ENCODE data around the gene ZNF652. TPM values are rescaled to one million over a fixed set of nuclear protein-coding genes. Genes with fewer than 3 reads are reported as not detected.
"Not testable (repeated sequence)": the region's sequence is repeated elsewhere in the genome, so short reads cannot be mapped to it uniquely, and the experiment has no call there.

The ZNF652 gene
- total RNA-seq, 5 donors from 2014 or later (not counting 1 experiment from before 2014, with no cell fraction given) = 51.0 to 61.0 (median 57.1) TPM

DNA sequence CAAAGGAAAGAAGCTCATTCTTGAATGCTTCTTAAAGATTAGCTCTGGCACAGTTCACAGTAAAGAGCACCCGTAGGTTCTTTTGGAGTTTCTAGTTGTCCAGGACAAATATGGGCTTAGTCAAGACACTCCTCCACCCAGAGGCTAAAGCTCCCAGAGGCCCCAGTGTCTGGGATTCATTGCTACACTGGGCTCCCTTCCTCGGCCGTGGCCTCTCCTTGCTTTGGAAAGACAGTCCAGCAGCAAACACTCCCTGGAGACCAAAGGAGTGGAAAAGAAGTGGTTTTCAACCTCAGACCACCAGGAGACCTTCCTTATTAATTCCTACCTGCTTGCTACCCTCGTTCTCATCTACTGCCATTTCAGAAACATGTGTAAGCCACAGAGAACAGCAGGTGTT, 35.5 kb upstream of the ZNF652 start:
- H3K36me3 ChIP-seq (ENCODE audit: control insufficient read depth in 2 of 2, extremely low read depth in 1 of 2, insufficient read depth in 1 of 2, low read length in 1 of 2) = no peaks in the 10 kb centered on the region
- H3K27me3 Mint-ChIP-seq = no peaks in the 10 kb centered on the region
- no peaks in the 10 kb centered on the region for H3K9me3 Mint-ChIP-seq
- no peak overlapping the region for H3K4me3 Mint-ChIP-seq
- no peak for DNase-seq
- H3K4me3 ChIP-seq (ENCODE audit: control insufficient read depth in 1 of 2, extremely low read depth in 1 of 2, low read length in 1 of 2) = no peak overlapping the region
- 50% methylated on average over 2 of the region's 4 CpGs for WGBS (ENCODE audit: insufficient coverage)
- no peak overlapping the region for H3K27ac Mint-ChIP-seq
- POLR2A ChIA-PET = no interaction called here
- CTCF ChIA-PET = interaction anchor here (0.5 to 1.6 kb wide), 8 partner anchors 10 to 163 kb away, joined by 3 to 6 read pairs (median 3); no protein-coding TSS in a partner anchor
- H3K4me1 ChIP-seq (ENCODE audit: control insufficient read depth in 1 of 2, extremely low read depth in 1 of 2, insufficient read depth in 2 of 2, low read length in 2 of 2) = peaks cover 0 to 18% of the 10 kb centered on the region in 2 experiments
- no peaks in the 10 kb centered on the region for H3K27me3 ChIP-seq (replicated peaks in 1 of 2; ENCODE audit: control insufficient read depth in 2 of 2, extremely low read depth in 1 of 2, insufficient read depth in 2 of 2, low read length in 1 of 2)
- H3K27ac ChIP-seq (ENCODE audit: low read length) = no peak overlapping the region
- peaks cover 6 to 18% (median 12%) of the 10 kb centered on the region in 3 donors for H3K4me1 Mint-ChIP-seq
- no peak for ATAC-seq (replicated peaks in 1 of 4)
- no peaks in the 10 kb centered on the region for H3K9me3 ChIP-seq
- H3K36me3 Mint-ChIP-seq = peaks cover 10% of the 10 kb centered on the region

DNA sequence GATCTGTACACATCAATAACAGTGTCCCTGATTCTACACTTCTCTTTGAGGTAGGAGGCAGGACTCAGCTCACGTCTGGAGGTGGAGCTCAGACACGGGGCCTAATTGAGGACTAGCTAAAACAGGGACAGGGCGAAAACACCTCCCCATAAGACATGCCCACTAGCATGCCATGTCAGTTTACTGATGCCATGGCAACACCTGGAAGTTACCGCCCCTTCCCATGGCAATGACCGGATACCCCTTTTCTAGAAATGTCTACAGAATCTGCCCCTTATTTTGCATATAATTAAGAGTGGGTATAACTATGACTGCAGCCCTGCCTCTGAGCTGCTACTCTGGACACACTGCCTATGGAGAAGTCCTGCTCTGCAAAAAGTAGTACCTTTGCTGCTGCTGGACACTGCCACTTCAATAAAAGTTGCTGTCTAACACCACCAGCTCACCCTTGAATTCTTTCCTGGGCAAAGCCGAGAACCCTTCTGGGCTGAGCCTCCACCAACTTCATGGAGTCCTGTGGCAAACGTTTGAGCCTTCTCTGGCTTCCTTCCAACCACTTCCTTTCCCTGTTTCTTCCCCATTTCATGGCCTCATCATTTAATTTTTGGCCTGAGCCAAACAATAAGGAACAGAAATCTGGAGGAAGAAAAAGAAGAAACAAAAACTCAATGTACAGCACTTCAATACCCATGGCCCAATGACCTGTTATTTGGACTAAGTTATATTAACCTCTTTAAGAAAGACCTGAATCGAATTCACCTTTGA, 31.6 kb upstream of the ZNF652 start:
- no peaks in the 10 kb centered on the region for H3K36me3 Mint-ChIP-seq
- WGBS (ENCODE audit: insufficient coverage) = 100% methylated on average over 1 of the region's 8 CpGs
- DNase-seq (no peak), ATAC-seq (replicated peaks in 1 of 4) (no peak)
- Histone ChIP-seq H3K27me3 (replicated peaks in 1 of 2; ENCODE audit: control insufficient read depth in 2 of 2, extremely low read depth in 1 of 2, insufficient read depth in 2 of 2, low read length in 1 of 2) (no peaks in the 10 kb centered on the region), H3K36me3 (ENCODE audit: control insufficient read depth in 2 of 2, extremely low read depth in 1 of 2, insufficient read depth in 1 of 2, low read length in 1 of 2) (no peaks in the 10 kb centered on the region), H3K4me3 (ENCODE audit: control insufficient read depth in 1 of 2, extremely low read depth in 1 of 2, low read length in 1 of 2) (no peak overlapping the region), H3K27ac (ENCODE audit: low read length) (no peak overlapping the region), H3K9me3 (no peaks in the 10 kb centered on the region), H3K4me1 (ENCODE audit: control insufficient read depth in 1 of 2, extremely low read depth in 1 of 2, insufficient read depth in 2 of 2, low read length in 2 of 2) (peaks cover 24 to 41% of the 10 kb centered on the region in 2 experiments)
- ChIA-PET CTCF (interaction anchor here (0.9 to 1.7 kb wide), 5 partner anchors 28 to 79 kb away, joined by 3 to 9 read pairs (median 3); no protein-coding TSS in a partner anchor), POLR2A (interaction anchor here in 1 of 2 donors (0.6 kb wide), 1 partner anchor 67 kb away, joined by 5 read pairs; no protein-coding TSS in a partner anchor)
- H3K4me1 Mint-ChIP-seq = peaks cover 31 to 49% (median 40%) of the 10 kb centered on the region in 3 donors
- no peaks in the 10 kb centered on the region for H3K27me3 Mint-ChIP-seq
- no peak overlapping the region for H3K27ac Mint-ChIP-seq
- H3K9me3 Mint-ChIP-seq = no peaks in the 10 kb centered on the region
- H3K4me3 Mint-ChIP-seq = no peak overlapping the region

DNA sequence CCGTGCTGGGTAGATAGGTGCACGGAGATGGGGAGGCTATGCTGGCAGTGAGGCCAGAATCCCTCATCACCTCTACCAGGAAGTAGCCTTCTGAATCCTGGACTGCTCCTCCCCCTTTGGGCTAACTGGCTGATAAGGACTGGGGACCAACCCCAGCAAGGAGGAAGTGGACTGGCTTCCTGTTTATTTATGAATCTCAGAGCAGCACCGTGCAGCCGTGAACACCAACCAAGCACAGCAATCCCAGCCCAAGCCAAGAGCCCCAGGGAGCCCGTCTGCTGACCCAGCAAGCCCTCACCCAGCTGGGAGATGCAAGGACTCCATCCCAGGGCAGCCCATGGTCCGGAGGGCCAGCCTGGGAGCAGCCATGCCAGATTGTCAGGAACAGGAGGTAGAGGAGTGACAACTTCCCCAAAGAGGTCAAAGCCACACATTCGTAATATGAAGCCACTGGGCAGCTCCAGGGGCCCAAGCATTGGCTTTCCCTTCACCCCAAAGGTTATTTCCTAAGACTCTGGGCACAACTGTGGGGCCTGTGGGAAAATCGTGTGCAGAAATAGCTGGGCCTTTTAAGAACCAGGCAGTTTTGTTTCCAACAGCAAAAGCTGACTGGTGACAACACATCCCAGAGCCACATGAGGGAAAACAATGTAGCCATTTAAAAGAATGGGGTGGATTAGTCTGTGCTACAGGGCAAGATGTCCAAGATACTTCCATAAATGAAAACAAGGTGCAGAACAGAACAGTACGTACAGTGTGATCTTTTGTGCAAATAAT, 28.7 kb upstream of the ZNF652 start:
- Histone ChIP-seq H3K27me3 (replicated peaks in 1 of 2; ENCODE audit: control insufficient read depth in 2 of 2, extremely low read depth in 1 of 2, insufficient read depth in 2 of 2, low read length in 1 of 2) (no peaks in the 10 kb centered on the region), H3K4me1 (ENCODE audit: control insufficient read depth in 1 of 2, extremely low read depth in 1 of 2, insufficient read depth in 2 of 2, low read length in 2 of 2) (peaks cover 32 to 59% of the 10 kb centered on the region in 2 experiments), H3K36me3 (ENCODE audit: control insufficient read depth in 2 of 2, extremely low read depth in 1 of 2, insufficient read depth in 1 of 2, low read length in 1 of 2) (no peaks in the 10 kb centered on the region), H3K9me3 (no peaks in the 10 kb centered on the region), H3K4me3 (ENCODE audit: control insufficient read depth in 1 of 2, extremely low read depth in 1 of 2, low read length in 1 of 2) (peak overlapping the region in 1 of 2 donors; percentile 33), H3K27ac (ENCODE audit: low read length) (peak overlapping the region; percentile 50)
- CTCF ChIA-PET = interaction anchor here (0.5 to 0.7 kb wide), 4 partner anchors 28 to 971 kb away, joined by 3 to 10 read pairs (median 3); no protein-coding TSS in a partner anchor
- Mint-ChIP-seq H3K36me3 (no peaks in the 10 kb centered on the region), H3K9me3 (no peaks in the 10 kb centered on the region), H3K4me3 (peak overlapping the region; percentile 67 to 80 (median 75)), H3K27ac (peak overlapping the region; percentile 95 to 100), H3K27me3 (no peaks in the 10 kb centered on the region), H3K4me1 (peaks cover 59 to 69% (median 59%) of the 10 kb centered on the region in 3 donors)
- WGBS (ENCODE audit: insufficient coverage) = 90% methylated on average over 3 of the region's 9 CpGs
- POLR2A ChIA-PET = interaction anchor here in 1 of 2 donors (0.6 kb wide), 1 partner anchor 18 kb away, joined by 3 read pairs; no protein-coding TSS in a partner anchor
- DNase-seq = peak in 5 of 35 experiments; percentile 3 to 49 (median 16)
- ATAC-seq (replicated peaks in 1 of 4) = peak in 1 of 4 experiments; percentile 26

DNA sequence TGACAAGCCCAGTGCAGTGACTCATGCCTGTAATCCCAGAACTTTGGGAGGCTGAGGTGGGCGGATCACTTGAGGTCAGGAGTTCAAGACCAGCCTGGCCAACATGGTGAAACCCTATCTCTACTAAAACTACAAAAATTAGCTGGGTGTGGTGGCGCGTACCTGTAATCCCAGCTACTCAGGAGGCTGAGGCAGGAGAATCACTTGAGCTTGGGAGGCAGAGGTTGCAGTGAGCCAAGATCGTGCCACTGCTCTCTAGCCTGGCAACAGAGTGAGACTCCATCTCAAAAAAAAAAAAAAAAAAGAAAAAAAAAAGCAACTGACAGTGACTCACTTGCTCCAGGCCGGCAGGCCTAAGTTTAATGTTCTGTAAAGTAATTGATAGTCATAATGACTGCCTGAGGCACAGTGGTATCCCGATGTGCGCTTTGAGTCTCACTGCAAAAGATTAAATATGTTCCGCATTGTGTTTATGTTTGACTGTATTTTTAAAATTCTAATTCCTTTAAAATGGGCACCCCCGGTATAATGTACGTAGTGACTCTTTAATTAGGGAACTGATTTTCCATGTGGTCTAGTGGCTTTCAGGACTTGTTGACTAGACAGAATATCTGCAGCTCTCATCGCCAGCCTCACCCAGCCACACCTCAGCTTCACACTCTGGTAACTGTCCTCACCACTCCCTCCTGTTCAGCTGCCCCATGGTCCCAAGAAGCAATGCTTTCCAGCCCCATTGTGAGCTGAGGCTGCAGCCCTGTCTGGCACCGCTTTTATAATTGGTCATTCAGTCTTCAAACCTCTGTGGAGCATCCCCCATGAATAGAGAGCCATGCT, 27.7 kb upstream of the ZNF652 start:
- ATAC-seq (replicated peaks in 1 of 4); H3K4me3 ChIP-seq (ENCODE audit: control insufficient read depth in 1 of 2, extremely low read depth in 1 of 2, low read length in 1 of 2); H3K36me3 ChIP-seq (ENCODE audit: control insufficient read depth in 2 of 2, extremely low read depth in 1 of 2, insufficient read depth in 1 of 2, low read length in 1 of 2); H3K9me3 ChIP-seq; H3K27me3 Mint-ChIP-seq; POLR2A ChIA-PET; H3K27me3 ChIP-seq (replicated peaks in 1 of 2; ENCODE audit: control insufficient read depth in 2 of 2, extremely low read depth in 1 of 2, insufficient read depth in 2 of 2, low read length in 1 of 2); H3K36me3 Mint-ChIP-seq; H3K9me3 Mint-ChIP-seq: not testable (repeated sequence)
- 48% methylated on average over 5 of the region's 12 CpGs for WGBS (ENCODE audit: insufficient coverage)
- peak overlapping the region; percentile 72 for H3K27ac ChIP-seq (ENCODE audit: low read length)
- H3K4me1 ChIP-seq (ENCODE audit: control insufficient read depth in 1 of 2, extremely low read depth in 1 of 2, insufficient read depth in 2 of 2, low read length in 2 of 2) = peaks cover 32 to 56% of the 10 kb centered on the region in 2 experiments
- CTCF ChIA-PET = interaction anchor here (0.6 to 1.0 kb wide), 3 partner anchors 10 to 972 kb away, joined by 3 to 10 read pairs (median 3); no protein-coding TSS in a partner anchor
- Mint-ChIP-seq H3K27ac (peak overlapping the region; percentile 95 to 100), H3K4me3 (peak overlapping the region; percentile 15 to 80 (median 75)), H3K4me1 (peaks cover 56 to 65% (median 59%) of the 10 kb centered on the region in 3 donors)
- DNase-seq = peak in 2 of 35 experiments; percentile 4 to 32

DNA sequence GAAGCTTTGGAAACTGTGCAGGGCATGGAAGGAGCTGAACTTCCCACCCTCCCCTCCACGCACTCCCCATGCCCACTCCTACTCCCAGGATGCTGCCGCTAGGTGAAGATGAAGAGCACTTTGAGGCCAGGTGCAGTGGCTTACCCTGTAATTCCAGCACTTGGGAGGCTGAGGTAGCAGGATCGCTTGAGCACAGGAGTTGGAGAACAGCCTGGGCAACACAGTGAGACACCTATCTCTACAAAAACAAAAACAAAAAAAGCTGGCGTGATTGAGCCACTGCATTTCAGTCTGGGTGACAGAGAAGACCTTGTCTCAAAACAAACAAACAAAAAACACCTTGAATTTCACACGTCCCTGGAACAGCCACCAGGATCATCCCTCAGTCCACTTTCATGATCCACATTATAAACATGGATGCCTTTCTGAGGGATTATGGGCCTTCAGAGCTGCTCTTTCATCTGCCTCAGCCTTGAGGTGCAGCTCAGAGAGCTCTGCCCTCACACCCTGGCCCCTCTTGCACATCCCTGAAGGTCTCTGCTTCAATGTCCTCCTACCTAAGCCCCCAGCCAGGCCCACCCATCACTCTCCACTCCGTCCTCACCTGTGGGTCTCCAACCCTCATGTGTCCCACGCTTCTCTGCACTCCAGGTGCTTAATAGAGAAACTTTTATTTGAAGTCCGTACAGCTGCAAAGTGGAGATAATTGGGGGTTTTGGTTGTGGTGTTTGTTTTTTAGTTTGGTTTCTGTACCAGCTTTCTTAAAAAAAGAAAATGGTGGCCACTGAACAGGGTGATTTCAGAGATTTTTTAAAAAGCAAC, 26.9 kb upstream of the ZNF652 start:
- H3K9me3 Mint-ChIP-seq = no peaks in the 10 kb centered on the region
- Histone ChIP-seq H3K27ac (ENCODE audit: low read length) (peak overlapping the region; percentile 72), H3K4me3 (ENCODE audit: control insufficient read depth in 1 of 2, extremely low read depth in 1 of 2, low read length in 1 of 2) (peak overlapping the region in 1 of 2 donors; percentile 2), H3K27me3 (replicated peaks in 1 of 2; ENCODE audit: control insufficient read depth in 2 of 2, extremely low read depth in 1 of 2, insufficient read depth in 2 of 2, low read length in 1 of 2) (no peaks in the 10 kb centered on the region), H3K4me1 (ENCODE audit: control insufficient read depth in 1 of 2, extremely low read depth in 1 of 2, insufficient read depth in 2 of 2, low read length in 2 of 2) (peaks cover 32 to 53% of the 10 kb centered on the region in 2 experiments), H3K36me3 (ENCODE audit: control insufficient read depth in 2 of 2, extremely low read depth in 1 of 2, insufficient read depth in 1 of 2, low read length in 1 of 2) (no peaks in the 10 kb centered on the region), H3K9me3 (no peaks in the 10 kb centered on the region)
- ATAC-seq (replicated peaks in 1 of 4) (no peak), DNase-seq (no peak)
- CTCF ChIA-PET = interaction anchor here (0.5 to 1.8 kb wide), 7 partner anchors 11 to 762 kb away, joined by 3 to 10 read pairs (median 3); partner anchors contain the start of gene PPP1R9B (in 1 of the 2)
- 66% methylated on average over 4 of the region's 8 CpGs for WGBS (ENCODE audit: insufficient coverage)
- H3K27me3 Mint-ChIP-seq = no peaks in the 10 kb centered on the region
- peak overlapping the region; percentile 95 to 97 for H3K27ac Mint-ChIP-seq
- POLR2A ChIA-PET = interaction anchor here in 1 of 2 donors (0.5 to 0.9 kb wide), 2 partner anchors 27 to 82 kb away, joined by 3 to 4 read pairs; partner anchors contain the start of gene ZNF652
- peak overlapping the region; percentile 59 to 63 (median 62) for H3K4me3 Mint-ChIP-seq
- peaks cover 52 to 61% (median 56%) of the 10 kb centered on the region in 3 donors for H3K4me1 Mint-ChIP-seq
- no peaks in the 10 kb centered on the region for H3K36me3 Mint-ChIP-seq

Measured in T-cell (primary cell).